ENCODE measurements around the gene VWA7.

GRCh38 chr6:31794866-31795615 lies 17.9 kb upstream of the VWA7 start:
- TF ChIP-seq TAF1 (IDR thresholded peaks at IDR 0.05; ENCODE audit: borderline replicate concordance, insufficient read depth, low read length) (0 out of 2 replicates have a peak, but pooled peaks have one; percentile 3), REST (IDR thresholded peaks at IDR 0.05; ENCODE audit: insufficient read depth in 1 of 2, low read depth in 2 of 2, low read length in 2 of 2) (no peak), SIN3A (IDR thresholded peaks at IDR 0.05; ENCODE audit: borderline replicate concordance, insufficient read depth, low read length) (peak; percentile 35; the same call in 1 of the 2 replicates)

Measured in PFSK-1 (cell line).